Mesenchymal stem cell (in vitro differentiated cells and primary cell): ENCODE measurements around the gene ARHGAP42.

Source experiments
- DNase-seq: peaks from one replicate; pipeline ENCODE4 v3.0.0-alpha.2; 2013
- H2AFZ ChIP-seq: one replicate; pipeline ENCODE4 v1.6.1; 2013; ENCODE audit warnings: low read depth, mild to moderate bottlenecking, control low read depth, inconsistent platforms, low read length, moderate library complexity
- H2AK5ac ChIP-seq: 2 replicates; pipeline ENCODE4 v1.6.1; 2013; ENCODE audit warnings: low read length, moderate library complexity, mild to moderate bottlenecking, inconsistent platforms; ENCODE audit not compliant: severe bottlenecking
- H2BK120ac ChIP-seq: one replicate; pipeline ENCODE4 v1.6.1; 2013; ENCODE audit warnings: low read depth, mild to moderate bottlenecking, inconsistent platforms, low read length, moderate library complexity
- H2BK12ac ChIP-seq, 2 experiments: one replicate each; pipeline ENCODE4 v1.6.1; 2013; ENCODE audit warnings: inconsistent platforms in 2 of 2, low read length in 2 of 2, mild to moderate bottlenecking in 2 of 2, moderate library complexity in 2 of 2, control low read depth in 1 of 2
- H2BK15ac ChIP-seq: one replicate; pipeline ENCODE4 v1.6.1; 2013; ENCODE audit warnings: mild to moderate bottlenecking, low read depth, inconsistent platforms; ENCODE audit not compliant: poor library complexity, severe bottlenecking
- H2BK5ac ChIP-seq: 2 replicates; pipeline ENCODE4 v1.6.1; 2013; ENCODE audit warnings: low read depth, mild to moderate bottlenecking, low read length, control low read depth, inconsistent platforms; ENCODE audit not compliant: poor library complexity, severe bottlenecking
- H3K14ac ChIP-seq, 2 experiments: one replicate each; pipeline ENCODE4 v1.6.1; 2013; ENCODE audit warnings: inconsistent platforms in 2 of 2, low read length in 2 of 2, control low read depth in 1 of 2, mild to moderate bottlenecking in 1 of 2, moderate library complexity in 1 of 2
- H3K18ac ChIP-seq, 2 experiments: one replicate each; pipeline ENCODE4 v1.6.1; 2013; ENCODE audit warnings: inconsistent platforms in 2 of 2, low read length in 2 of 2, control low read depth in 1 of 2, low read depth in 1 of 2, mild to moderate bottlenecking in 1 of 2
- H3K23ac ChIP-seq, 2 experiments: one replicate each; pipeline ENCODE4 v1.6.1; 2013; ENCODE audit warnings: inconsistent platforms in 2 of 2, low read length in 2 of 2, mild to moderate bottlenecking in 2 of 2, moderate library complexity in 2 of 2, control low read depth in 1 of 2
- H3K27ac ChIP-seq: 2 replicates; pipeline ENCODE4 v1.5.1; 2013; ENCODE audit warnings: mild to moderate bottlenecking, moderate library complexity, low read length, control low read depth, inconsistent platforms; ENCODE audit not compliant: poor library complexity, severe bottlenecking
- H3K27me3 ChIP-seq, 2 experiments: 2 replicates each; pipeline versions ENCODE4 v1.6.1 to v1.7.0; 2013; ENCODE audit warnings: low read length in 2 of 2, mild to moderate bottlenecking in 2 of 2, moderate library complexity in 2 of 2, control low read depth in 1 of 2, inconsistent platforms in 1 of 2; ENCODE audit not compliant: control insufficient read depth in 1 of 2, insufficient read depth in 1 of 2
- H3K36me3 ChIP-seq, 2 experiments: 2 replicates each; pipeline versions ENCODE4 v1.6.1 to v1.7.0; 2013; ENCODE audit warnings: low read length in 2 of 2, control low read depth in 1 of 2, inconsistent platforms in 1 of 2, low read depth in 1 of 2, mild to moderate bottlenecking in 1 of 2; ENCODE audit not compliant: insufficient read depth in 2 of 2, control insufficient read depth in 1 of 2
- H3K4ac ChIP-seq, 2 experiments: one replicate each; pipeline ENCODE4 v1.6.1; 2013; ENCODE audit warnings: inconsistent platforms in 2 of 2, low read length in 2 of 2, mild to moderate bottlenecking in 2 of 2, moderate library complexity in 2 of 2, control low read depth in 1 of 2, low read depth in 1 of 2
- H3K4me1 ChIP-seq: 2 replicates; pipeline ENCODE4 v1.6.1; 2013; ENCODE audit warnings: low read depth, low read length, control low read depth; ENCODE audit not compliant: control insufficient read depth, insufficient read depth
- H3K4me2 ChIP-seq: 2 replicates; pipeline ENCODE4 v1.6.1; 2013; ENCODE audit warnings: low read length, mild to moderate bottlenecking, inconsistent platforms; ENCODE audit not compliant: poor library complexity, severe bottlenecking
- H3K4me3 ChIP-seq, 2 experiments: 2 replicates each; pipeline versions ENCODE4 v1.5.1 to v1.7.0; 2013; ENCODE audit warnings: low read length in 2 of 2, mild to moderate bottlenecking in 2 of 2, control low read depth in 1 of 2, low read depth in 1 of 2; ENCODE audit not compliant: insufficient read depth in 1 of 2
- H3K79me1 ChIP-seq: replicated peaks from 2 replicates; pipeline ENCODE4 v1.6.1; 2013; ENCODE audit warnings: mild to moderate bottlenecking, control low read depth, low read length, inconsistent platforms; ENCODE audit not compliant: poor library complexity, severe bottlenecking
- H3K9ac ChIP-seq: 2 replicates; pipeline ENCODE4 v1.7.0; 2013; ENCODE audit warnings: mild to moderate bottlenecking, low read length, moderate library complexity
- H3K9me3 ChIP-seq: 2 replicates; pipeline ENCODE4 v1.7.0; 2013; ENCODE audit warnings: mild to moderate bottlenecking, low read length; ENCODE audit not compliant: control insufficient read depth
- H4K8ac ChIP-seq: one replicate; pipeline ENCODE4 v1.6.1; 2013; ENCODE audit warnings: inconsistent platforms, mild to moderate bottlenecking, low read length, moderate library complexity
- H4K91ac ChIP-seq: one replicate; pipeline ENCODE4 v1.6.1; 2013; ENCODE audit warnings: mild to moderate bottlenecking, low read length, inconsistent platforms
- WGBS: methylation state at CpG from one replicate; pipeline ENCODE4 v1.1.7; 2013; ENCODE audit warnings: mixed read lengths; 5-methylcytosine and 5-hydroxymethylcytosine counted together

Gene ARHGAP42

DNA sequence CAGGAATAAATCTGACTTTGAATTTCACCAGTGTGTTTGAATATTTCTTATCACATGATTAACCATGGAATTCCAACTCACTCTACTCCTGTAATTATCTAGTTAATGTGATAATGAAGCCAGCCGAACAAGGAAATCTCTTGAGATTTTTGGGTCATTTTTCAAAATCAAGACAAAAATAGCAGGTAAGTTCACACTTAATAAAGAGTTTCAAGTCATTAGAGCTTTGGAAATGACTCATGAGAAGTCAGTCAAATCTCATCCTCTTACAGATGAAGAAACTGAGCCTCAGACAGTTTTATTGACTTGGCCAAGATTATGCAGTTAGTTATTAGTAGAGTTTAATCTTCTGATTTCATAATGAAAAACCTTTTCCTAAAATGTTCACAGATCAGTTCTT, 148.8 kb downstream of the ARHGAP42 start:
- Histone ChIP-seq H2AFZ (no peak overlapping the region), H3K27ac (no peak overlapping the region), H3K14ac (no peak overlapping the region), H3K9me3 (no peaks in the 10 kb centered on the region), H3K9ac (no peak overlapping the region), H3K79me1 (peaks cover 13% of the 10 kb centered on the region), H2BK5ac (no peak overlapping the region), H3K4ac (no peak overlapping the region), H3K4me2 (no peak overlapping the region), H3K4me1 (peaks cover 6% of the 10 kb centered on the region), H2BK15ac (no peak overlapping the region), H3K18ac (no peak overlapping the region), H3K4me3 (no peak overlapping the region), H3K27me3 (no peaks in the 10 kb centered on the region), H2BK12ac (no peak overlapping the region), H2AK5ac (no peak overlapping the region), H3K23ac (no peak overlapping the region), H4K91ac (no peak overlapping the region), H3K36me3 (no peaks in the 10 kb centered on the region), H2BK120ac (no peak overlapping the region), H4K8ac (no peak overlapping the region)
- no CpG with 5 or more reads among the region's 1 CpG for WGBS
- no peak for DNase-seq

DNA sequence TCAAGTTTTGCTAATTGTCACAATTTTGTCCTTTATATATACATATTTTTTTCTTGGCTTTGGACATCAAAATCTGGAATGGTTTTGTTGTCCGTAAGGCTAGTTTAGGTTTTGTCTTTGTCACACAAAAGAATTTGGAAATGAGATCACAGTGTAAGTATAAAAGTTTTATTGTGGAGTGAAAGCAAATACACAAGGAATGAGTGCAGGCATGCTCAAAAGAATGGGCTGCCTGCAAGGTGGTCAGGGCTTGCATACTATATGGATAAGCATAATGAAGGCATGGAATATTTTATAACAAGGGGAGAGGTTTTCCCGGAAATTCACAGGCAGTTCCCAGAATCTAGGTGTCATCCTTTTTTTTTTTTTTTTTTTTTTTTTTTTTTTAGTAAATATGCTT, 150.2 kb downstream of the ARHGAP42 start:
- H4K91ac ChIP-seq = no peak overlapping the region
- H3K18ac ChIP-seq = no peak overlapping the region
- no peak overlapping the region for H2BK120ac ChIP-seq
- H2AFZ ChIP-seq = no peak overlapping the region
- H3K9ac ChIP-seq = no peak overlapping the region
- no peak overlapping the region for H2BK5ac ChIP-seq
- no peak overlapping the region for H3K4me2 ChIP-seq
- H3K4me3 ChIP-seq = no peak overlapping the region
- no peak overlapping the region for H2AK5ac ChIP-seq
- peaks cover 13% of the 10 kb centered on the region for H3K79me1 ChIP-seq
- no peak overlapping the region for H2BK12ac ChIP-seq
- no peak overlapping the region for H3K23ac ChIP-seq
- H3K9me3 ChIP-seq = no peaks in the 10 kb centered on the region
- no peak overlapping the region for H2BK15ac ChIP-seq
- H3K4ac ChIP-seq = no peak overlapping the region
- no peaks in the 10 kb centered on the region for H3K36me3 ChIP-seq
- DNase-seq = no peak
- WGBS = 92% methylated on average over 1 of the region's 2 CpGs
- H3K14ac ChIP-seq = no peak overlapping the region
- no peak overlapping the region for H4K8ac ChIP-seq
- no peak overlapping the region for H3K27ac ChIP-seq
- no peaks in the 10 kb centered on the region for H3K4me1 ChIP-seq
- no peaks in the 10 kb centered on the region for H3K27me3 ChIP-seq

DNA sequence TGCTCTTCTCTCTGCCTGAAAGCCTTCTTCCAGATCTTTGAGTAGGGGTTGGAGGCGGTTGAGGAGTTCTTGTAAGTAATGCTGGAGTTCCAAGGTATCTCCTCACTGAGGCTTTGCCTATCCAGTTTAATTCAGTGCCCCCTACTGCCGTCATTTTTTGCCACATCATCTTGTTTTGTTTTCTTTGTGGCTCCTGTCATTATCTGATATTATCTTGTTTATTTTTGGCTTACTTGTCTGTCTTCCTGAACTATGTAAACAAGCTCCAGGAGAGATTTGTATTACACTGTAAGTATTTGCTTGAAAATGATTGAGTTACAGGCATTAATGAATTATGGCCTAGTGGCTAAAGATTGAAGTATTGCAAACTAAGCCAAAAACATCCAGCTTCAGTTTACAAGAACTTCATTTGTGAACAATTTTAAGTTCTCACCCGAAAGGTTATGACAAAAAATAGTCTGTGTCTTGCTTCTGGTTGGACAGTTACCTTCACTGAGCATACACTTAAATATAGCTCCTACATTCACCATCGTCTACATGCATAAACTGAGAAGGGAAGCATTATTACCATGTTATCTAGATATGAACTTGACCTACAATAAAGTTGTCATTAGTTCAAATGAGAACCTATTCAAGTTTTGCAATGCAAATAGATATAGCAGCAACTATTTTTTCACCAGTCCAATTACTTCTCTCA, 154.8 kb downstream of the ARHGAP42 start:
- H4K8ac ChIP-seq = peak overlapping the region; percentile 37
- H3K4me3 ChIP-seq = no peak overlapping the region
- no peak overlapping the region for H2BK15ac ChIP-seq
- no peak overlapping the region for H2AK5ac ChIP-seq
- H4K91ac ChIP-seq = no peak overlapping the region
- H3K79me1 ChIP-seq = peaks cover 15% of the 10 kb centered on the region
- no peaks in the 10 kb centered on the region for H3K27me3 ChIP-seq
- no peak overlapping the region for H3K9ac ChIP-seq
- no peaks in the 10 kb centered on the region for H3K36me3 ChIP-seq
- no peak overlapping the region for H2BK120ac ChIP-seq
- H3K4me2 ChIP-seq = no peak overlapping the region
- H2AFZ ChIP-seq = no peak overlapping the region
- H3K9me3 ChIP-seq = no peaks in the 10 kb centered on the region
- no peak overlapping the region for H2BK12ac ChIP-seq
- 80% methylated on average over 2 of the region's 4 CpGs for WGBS
- H3K23ac ChIP-seq = no peak overlapping the region
- H3K4me1 ChIP-seq = no peaks in the 10 kb centered on the region
- H3K14ac ChIP-seq = no peak overlapping the region
- no peak overlapping the region for H3K18ac ChIP-seq
- H3K27ac ChIP-seq = no peak overlapping the region
- H3K4ac ChIP-seq = no peak overlapping the region
- DNase-seq = no peak
- H2BK5ac ChIP-seq = no peak overlapping the region

DNA sequence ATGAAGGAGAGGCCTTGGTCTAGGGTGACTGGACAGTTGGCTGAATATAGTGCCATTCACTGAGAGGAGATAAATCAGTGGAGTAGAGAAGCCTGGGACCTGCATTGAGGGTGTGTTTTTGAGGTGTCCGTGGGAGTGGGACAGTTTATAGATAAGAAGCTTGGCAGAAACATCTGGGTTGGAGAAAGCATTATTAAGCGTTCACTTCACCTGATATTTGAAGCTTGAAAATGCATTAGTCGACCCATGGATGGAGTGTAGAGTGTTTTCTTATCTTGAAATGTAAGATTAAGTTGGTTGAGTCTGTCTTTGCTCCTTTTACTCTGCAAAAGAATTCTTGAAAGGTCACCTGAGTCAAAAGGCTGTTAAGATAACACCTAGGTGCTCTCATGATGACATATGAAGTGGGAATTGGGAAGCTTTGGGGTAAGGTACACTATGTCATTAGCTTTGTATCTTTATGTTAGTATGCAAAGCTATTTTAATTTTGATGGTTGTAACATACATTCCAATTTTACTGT, 160.7 kb downstream of the ARHGAP42 start:
- Histone ChIP-seq H4K91ac (no peak overlapping the region), H3K18ac (peak overlapping the region in 1 of 2 experiments; percentile 28), H2BK5ac (no peak overlapping the region), H3K27me3 (no peaks in the 10 kb centered on the region), H4K8ac (no peak overlapping the region), H3K23ac (no peak overlapping the region), H2BK120ac (no peak overlapping the region), H3K4me2 (no peak overlapping the region), H2BK15ac (no peak overlapping the region), H3K4ac (peak overlapping the region in 1 of 2 experiments; percentile 7), H3K36me3 (no peaks in the 10 kb centered on the region), H3K4me3 (no peak overlapping the region), H2BK12ac (peak overlapping the region in 1 of 2 experiments; percentile 28), H2AFZ (no peak overlapping the region), H3K14ac (no peak overlapping the region), H3K79me1 (peaks cover 17% of the 10 kb centered on the region), H3K27ac (no peak overlapping the region), H3K4me1 (peaks cover 3% of the 10 kb centered on the region), H2AK5ac (no peak overlapping the region), H3K9me3 (no peaks in the 10 kb centered on the region), H3K9ac (no peak overlapping the region)
- 44% methylated on average over 3 of the region's 3 CpGs for WGBS
- DNase-seq = no peak
